ENCODE results near the gene KCNIP1.

GRCh38 chr5:170501361-170501760, 2.5 kb upstream of the KCNIP1 start:
- TF ChIP-seq CTCF (conservative IDR thresholded peaks at IDR 0.05; ENCODE audit: low read length) (no peak), EZH2phosphoT487 (IDR thresholded peaks at IDR 0.05; ENCODE audit: borderline replicate concordance) (no peak)

Measured in Loucy (cell line).